ENCODE measurements around the gene TP53RK. TPM values are rescaled to one million over a fixed set of nuclear protein-coding genes. Genes with fewer than 3 reads are reported as not detected.

Gene TP53RK
- total and polyA plus RNA-seq, 7 experiments from 2014 or later, result 4.4 to 27.7 (median 16.2) TPM

DNA sequence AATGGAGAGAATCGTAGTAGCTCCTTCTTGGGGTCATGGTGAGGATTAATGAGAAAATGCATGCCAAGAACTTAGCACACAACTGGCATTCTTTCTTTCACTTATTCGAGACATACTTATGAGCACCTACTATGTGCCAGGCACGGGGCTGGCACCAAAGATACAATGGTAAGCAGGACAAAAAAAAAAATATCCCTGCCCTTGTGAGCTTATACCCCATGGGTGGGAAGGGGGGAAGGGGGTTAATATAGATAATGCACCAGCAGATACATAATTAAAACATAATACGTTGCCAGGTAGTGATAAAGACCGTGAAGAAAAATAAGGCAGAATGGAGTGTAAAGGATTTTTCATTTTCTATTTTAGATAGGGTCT is 46.3 kb downstream of the TP53RK start:
- Histone ChIP-seq H3K27me3 (ENCODE audit: control insufficient read depth in 2 of 2, insufficient read depth in 2 of 2, low read length in 2 of 2) (no peaks in the 10 kb centered on the region), H3K36me3 (ENCODE audit: control insufficient read depth in 2 of 3, insufficient read depth in 3 of 3, low read length in 3 of 3) (no peaks in the 10 kb centered on the region), H3K4me3 (ENCODE audit: low read length) (no peak overlapping the region), H3K27ac (ENCODE audit: low read depth, low read length) (no peak overlapping the region), H3K9me3 (ENCODE audit: control insufficient read depth in 2 of 3, low read length in 3 of 3) (no peaks in the 10 kb centered on the region), H3K4me1 (ENCODE audit: control insufficient read depth in 2 of 2, insufficient read depth in 2 of 2, low read length in 2 of 2) (no peaks in the 10 kb centered on the region)
- no peaks in the 10 kb centered on the region for H3K36me3 Mint-ChIP-seq
- no peak overlapping the region for H3K27ac Mint-ChIP-seq
- no peak for DNase-seq
- H3K4me1 Mint-ChIP-seq, result no peaks in the 10 kb centered on the region
- ChIA-PET POLR2A (no interaction called here), CTCF (no interaction called here)
- no peaks in the 10 kb centered on the region for H3K9me3 Mint-ChIP-seq
- no peak for ATAC-seq
- intact Hi-C loops (cut with micrococcal nuclease), result no loop called here
- H3K27me3 Mint-ChIP-seq, result peaks cover 0 to 27% (median 5%) of the 10 kb centered on the region in 5 donors
- no peak overlapping the region for H3K4me3 Mint-ChIP-seq

GRCh38 chr20:46642265-46642968 is 46.8 kb downstream of the TP53RK start:
- ATAC-seq (no peak), DNase-seq (no peak)
- Histone ChIP-seq H3K27ac (ENCODE audit: low read depth, low read length) (no peak overlapping the region), H3K27me3 (ENCODE audit: control insufficient read depth in 2 of 2, insufficient read depth in 2 of 2, low read length in 2 of 2) (no peaks in the 10 kb centered on the region), H3K36me3 (ENCODE audit: control insufficient read depth in 2 of 3, insufficient read depth in 3 of 3, low read length in 3 of 3) (no peaks in the 10 kb centered on the region), H3K4me1 (ENCODE audit: control insufficient read depth in 2 of 2, insufficient read depth in 2 of 2, low read length in 2 of 2) (no peaks in the 10 kb centered on the region), H3K4me3 (ENCODE audit: low read length) (no peak overlapping the region), H3K9me3 (ENCODE audit: control insufficient read depth in 2 of 3, low read length in 3 of 3) (no peaks in the 10 kb centered on the region)
- ChIA-PET CTCF (no interaction called here), POLR2A (no interaction called here)
- Mint-ChIP-seq H3K4me1 (no peaks in the 10 kb centered on the region), H3K36me3 (peaks cover 0 to 3% (median 0%) of the 10 kb centered on the region in 5 donors), H3K27me3 (peaks cover 0 to 25% (median 9%) of the 10 kb centered on the region in 5 donors), H3K27ac (no peak overlapping the region), H3K9me3 (no peaks in the 10 kb centered on the region), H3K4me3 (no peak overlapping the region)
- intact Hi-C loops (cut with micrococcal nuclease), result no loop called here

DNA sequence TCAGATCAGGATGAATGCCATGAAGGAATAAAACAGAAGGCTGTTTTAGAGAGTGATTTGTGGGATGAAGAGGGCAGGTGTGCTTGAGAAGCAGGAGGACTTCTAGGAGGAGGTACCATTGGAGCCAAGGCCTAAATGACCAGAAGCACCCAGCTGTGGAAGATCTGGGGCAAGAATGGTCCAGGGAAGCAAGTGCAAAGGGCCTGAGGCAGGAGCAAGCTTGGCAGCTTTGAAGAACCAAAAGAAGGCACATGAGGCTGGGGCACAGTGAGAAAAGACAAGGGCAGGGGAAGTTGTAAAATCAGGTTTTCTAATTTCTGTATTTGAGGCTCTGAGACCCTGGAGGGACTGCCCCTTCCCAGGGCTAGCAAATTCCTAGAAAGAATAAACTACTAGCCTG is 47.8 kb downstream of the TP53RK start:
- no peak for DNase-seq
- Histone ChIP-seq H3K9me3 (ENCODE audit: control insufficient read depth in 2 of 3, low read length in 3 of 3) (no peaks in the 10 kb centered on the region), H3K4me1 (ENCODE audit: control insufficient read depth in 2 of 2, insufficient read depth in 2 of 2, low read length in 2 of 2) (no peaks in the 10 kb centered on the region), H3K27me3 (ENCODE audit: control insufficient read depth in 2 of 2, insufficient read depth in 2 of 2, low read length in 2 of 2) (no peaks in the 10 kb centered on the region), H3K36me3 (ENCODE audit: control insufficient read depth in 2 of 3, insufficient read depth in 3 of 3, low read length in 3 of 3) (no peaks in the 10 kb centered on the region), H3K27ac (ENCODE audit: low read depth, low read length) (no peak overlapping the region), H3K4me3 (ENCODE audit: low read length) (no peak overlapping the region)
- ATAC-seq, result no peak
- peaks cover 0 to 17% (median 10%) of the 10 kb centered on the region in 5 donors for H3K27me3 Mint-ChIP-seq
- H3K36me3 Mint-ChIP-seq, result peaks cover 0 to 4% (median 0%) of the 10 kb centered on the region in 5 donors
- H3K9me3 Mint-ChIP-seq, result no peaks in the 10 kb centered on the region
- intact Hi-C loops (cut with micrococcal nuclease), result no loop called here
- POLR2A ChIA-PET, result no interaction called here
- no peak overlapping the region for H3K27ac Mint-ChIP-seq
- CTCF ChIA-PET, result no interaction called here
- H3K4me3 Mint-ChIP-seq, result no peak overlapping the region
- H3K4me1 Mint-ChIP-seq, result no peaks in the 10 kb centered on the region

DNA sequence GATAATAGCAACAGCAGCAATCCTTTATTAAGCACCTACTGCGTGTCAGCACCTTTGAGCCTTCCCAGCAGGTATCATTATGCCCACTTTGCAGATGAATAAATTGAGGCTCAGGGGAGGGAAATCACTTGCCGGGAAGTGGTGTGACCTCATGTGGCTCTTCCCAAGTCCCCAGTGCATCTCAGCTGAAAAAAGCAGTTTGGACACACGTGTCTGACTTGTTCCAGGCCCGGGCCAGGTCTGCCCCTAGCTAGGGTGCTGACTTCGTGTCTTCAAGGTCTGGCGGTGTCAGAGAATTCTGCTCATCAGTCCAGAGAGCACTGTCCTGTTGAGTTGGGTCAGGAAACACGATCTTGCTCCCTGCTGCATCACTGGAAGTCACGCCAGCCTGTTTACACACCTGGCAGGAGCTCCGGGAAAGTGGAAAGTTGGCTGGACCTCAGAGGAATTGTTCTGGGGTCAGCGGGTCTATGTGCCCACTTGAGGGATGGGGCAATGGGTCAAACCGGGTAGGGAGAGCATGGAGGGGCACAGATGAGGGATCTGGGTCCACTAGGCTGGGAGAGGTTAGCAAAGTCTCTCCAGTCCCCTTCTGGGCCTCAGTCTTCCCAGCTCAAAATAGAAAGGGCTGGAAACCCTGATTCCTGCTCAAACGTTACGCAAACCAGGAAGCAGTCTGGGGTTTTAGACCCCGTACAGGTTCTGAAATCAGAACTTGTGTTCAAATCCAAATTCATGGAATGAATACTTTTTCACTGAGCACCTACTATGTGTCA is 48.5 kb downstream of the TP53RK start:
- Mint-ChIP-seq H3K27ac (no peak overlapping the region), H3K36me3 (peaks cover 0 to 4% (median 0%) of the 10 kb centered on the region in 5 donors), H3K4me1 (no peaks in the 10 kb centered on the region), H3K4me3 (no peak overlapping the region), H3K9me3 (no peaks in the 10 kb centered on the region), H3K27me3 (peaks cover under 1 to 17% (median 10%) of the 10 kb centered on the region in 5 donors)
- ChIA-PET POLR2A (no interaction called here), CTCF (no interaction called here)
- intact Hi-C loops (cut with micrococcal nuclease), result no loop called here
- DNase-seq, result no peak
- H3K36me3 ChIP-seq (ENCODE audit: control insufficient read depth in 2 of 3, insufficient read depth in 3 of 3, low read length in 3 of 3), result no peaks in the 10 kb centered on the region
- no peak for ATAC-seq
- no peaks in the 10 kb centered on the region for H3K27me3 ChIP-seq (ENCODE audit: control insufficient read depth in 2 of 2, insufficient read depth in 2 of 2, low read length in 2 of 2)
- H3K27ac ChIP-seq (ENCODE audit: low read depth, low read length), result no peak overlapping the region
- H3K4me1 ChIP-seq (ENCODE audit: control insufficient read depth in 2 of 2, insufficient read depth in 2 of 2, low read length in 2 of 2), result no peaks in the 10 kb centered on the region
- H3K4me3 ChIP-seq (ENCODE audit: low read length), result no peak overlapping the region
- no peaks in the 10 kb centered on the region for H3K9me3 ChIP-seq (ENCODE audit: control insufficient read depth in 2 of 3, low read length in 3 of 3)

GRCh38 chr20:46640044-46640443 is 49.2 kb downstream of the TP53RK start:
- Histone ChIP-seq H3K27ac (ENCODE audit: low read depth, low read length) (no peak overlapping the region), H3K9me3 (ENCODE audit: control insufficient read depth in 2 of 3, low read length in 3 of 3) (no peaks in the 10 kb centered on the region), H3K4me3 (ENCODE audit: low read length) (no peak overlapping the region), H3K27me3 (ENCODE audit: control insufficient read depth in 2 of 2, insufficient read depth in 2 of 2, low read length in 2 of 2) (no peaks in the 10 kb centered on the region), H3K36me3 (ENCODE audit: control insufficient read depth in 2 of 3, insufficient read depth in 3 of 3, low read length in 3 of 3) (no peaks in the 10 kb centered on the region), H3K4me1 (ENCODE audit: control insufficient read depth in 2 of 2, insufficient read depth in 2 of 2, low read length in 2 of 2) (no peaks in the 10 kb centered on the region)
- H3K27ac Mint-ChIP-seq, result peak overlapping the region in 1 of 9 donors; percentile 7
- peaks cover 0 to 4% (median 0%) of the 10 kb centered on the region in 5 donors for H3K36me3 Mint-ChIP-seq
- intact Hi-C loops (cut with micrococcal nuclease), result no loop called here
- ATAC-seq, result no peak
- H3K4me3 Mint-ChIP-seq, result no peak overlapping the region
- POLR2A ChIA-PET, result no interaction called here
- H3K9me3 Mint-ChIP-seq, result no peaks in the 10 kb centered on the region
- CTCF ChIA-PET, result no interaction called here
- no peaks in the 10 kb centered on the region for H3K4me1 Mint-ChIP-seq
- peaks cover 7 to 21% (median 11%) of the 10 kb centered on the region in 5 donors for H3K27me3 Mint-ChIP-seq
- DNase-seq, result no peak

DNA sequence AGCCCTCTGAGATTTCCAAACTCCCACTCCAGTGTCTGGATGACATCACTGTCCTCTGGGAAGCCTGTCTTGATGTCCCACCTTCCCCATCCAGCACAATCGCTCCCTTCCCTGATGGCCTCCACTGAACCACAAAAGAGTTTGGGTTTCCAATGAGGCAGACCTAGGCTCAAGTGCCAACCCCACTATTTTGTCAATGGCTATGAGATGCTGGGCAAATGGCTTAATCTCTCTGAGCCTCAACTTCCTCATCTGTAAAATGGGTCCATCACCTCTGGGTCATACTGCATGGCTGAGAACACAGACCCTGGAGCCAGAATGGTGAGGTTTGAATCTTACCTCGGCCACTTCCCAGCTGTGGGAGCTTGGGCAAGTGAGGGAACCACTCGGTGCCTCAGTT is 49.7 kb downstream of the TP53RK start:
- Mint-ChIP-seq H3K27me3 (peaks cover 10 to 24% (median 15%) of the 10 kb centered on the region in 5 donors), H3K36me3 (peaks cover 0 to 4% (median 0%) of the 10 kb centered on the region in 5 donors), H3K27ac (no peak overlapping the region), H3K9me3 (no peaks in the 10 kb centered on the region), H3K4me1 (no peaks in the 10 kb centered on the region), H3K4me3 (no peak overlapping the region)
- intact Hi-C loops (cut with micrococcal nuclease), result no loop called here
- ChIA-PET POLR2A (no interaction called here), CTCF (no interaction called here)
- Histone ChIP-seq H3K27ac (ENCODE audit: low read depth, low read length) (no peak overlapping the region), H3K4me1 (ENCODE audit: control insufficient read depth in 2 of 2, insufficient read depth in 2 of 2, low read length in 2 of 2) (no peaks in the 10 kb centered on the region), H3K4me3 (ENCODE audit: low read length) (no peak overlapping the region), H3K9me3 (ENCODE audit: control insufficient read depth in 2 of 3, low read length in 3 of 3) (no peaks in the 10 kb centered on the region), H3K27me3 (ENCODE audit: control insufficient read depth in 2 of 2, insufficient read depth in 2 of 2, low read length in 2 of 2) (no peaks in the 10 kb centered on the region), H3K36me3 (ENCODE audit: control insufficient read depth in 2 of 3, insufficient read depth in 3 of 3, low read length in 3 of 3) (no peaks in the 10 kb centered on the region)
- no peak for DNase-seq
- ATAC-seq, result no peak

- no peak for ATAC-seq
- Mint-ChIP-seq H3K36me3 (peaks cover 0 to 4% (median 0%) of the 10 kb centered on the region in 5 donors), H3K4me1 (no peaks in the 10 kb centered on the region), H3K4me3 (no peak overlapping the region), H3K27me3 (peaks cover 7 to 26% (median 16%) of the 10 kb centered on the region in 5 donors), H3K9me3 (no peaks in the 10 kb centered on the region), H3K27ac (no peak overlapping the region)
- intact Hi-C loops (cut with micrococcal nuclease), result no loop called here
- H3K27me3 ChIP-seq (ENCODE audit: control insufficient read depth in 2 of 2, insufficient read depth in 2 of 2, low read length in 2 of 2), result no peaks in the 10 kb centered on the region
- ChIA-PET CTCF (no interaction called here), POLR2A (no interaction called here)
- no peak for DNase-seq
- H3K9me3 ChIP-seq (ENCODE audit: control insufficient read depth in 2 of 3, low read length in 3 of 3), result no peaks in the 10 kb centered on the region
- H3K36me3 ChIP-seq (ENCODE audit: control insufficient read depth in 2 of 3, insufficient read depth in 3 of 3, low read length in 3 of 3), result no peaks in the 10 kb centered on the region
- no peak overlapping the region for H3K27ac ChIP-seq (ENCODE audit: low read depth, low read length)
- H3K4me1 ChIP-seq (ENCODE audit: control insufficient read depth in 2 of 2, insufficient read depth in 2 of 2, low read length in 2 of 2), result no peaks in the 10 kb centered on the region
- no peak overlapping the region for H3K4me3 ChIP-seq (ENCODE audit: low read length)
Observed at GRCh38 chr20:46638898-46639274, 50.4 kb downstream of the TP53RK start.
